ENCODE data around the gene IMPA2. TPM values are rescaled to one million over a fixed set of nuclear protein-coding genes. Genes with fewer than 3 reads are reported as not detected.
A peak's percentile ranks its signal among the peaks of the same experiment; 100 is the strongest.

IMPA2 gene
- total RNA-seq, 4 donors from 2014 or later = 50.1 to 290 (median 84.6) TPM

DNA sequence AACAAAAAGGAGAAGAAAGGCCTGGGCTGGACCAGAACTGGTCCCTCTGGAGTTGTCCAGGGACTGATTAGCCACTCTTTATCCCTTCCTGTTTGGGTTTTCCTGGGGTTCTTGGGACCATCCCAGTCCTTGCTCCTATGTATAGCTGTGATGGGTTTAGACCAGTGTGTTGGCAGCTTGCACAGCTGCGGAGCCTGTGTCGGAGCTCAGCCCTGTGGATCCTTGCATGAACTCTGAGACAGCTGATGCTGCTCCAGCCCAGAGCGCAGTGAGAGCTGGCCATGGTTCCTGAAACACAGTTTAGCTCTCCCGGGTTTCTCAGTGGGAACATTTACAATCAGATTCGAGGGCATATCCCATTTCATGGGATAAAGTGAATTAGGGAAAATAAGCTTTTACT, 16.9 kb downstream of the IMPA2 start:
- peaks cover 22 to 77% (median 43%) of the 10 kb centered on the region in 4 donors for H3K4me1 ChIP-seq

DNA sequence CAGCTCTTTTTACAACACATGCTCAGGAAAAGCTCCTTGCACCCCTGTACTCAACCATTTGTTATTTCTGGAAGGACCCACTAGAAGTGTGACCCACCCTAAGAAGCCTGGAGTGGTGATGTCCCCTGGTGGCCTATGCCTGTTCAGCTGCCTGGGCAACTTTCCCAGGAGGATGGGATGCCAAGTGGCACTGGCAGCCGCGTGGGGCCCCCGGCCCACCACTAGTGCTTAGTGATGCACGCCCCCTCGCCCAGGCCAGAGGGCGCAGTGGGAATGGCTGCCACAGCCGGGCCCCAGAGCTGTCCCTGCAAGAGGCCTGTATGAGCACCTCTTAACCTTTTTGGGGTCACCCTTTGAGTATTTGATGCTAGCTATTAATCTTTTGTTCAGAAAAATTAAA, 18.1 kb downstream of the IMPA2 start:
- Histone ChIP-seq H3K4me3 (no peak overlapping the region), H3K4me1 (peaks cover 22 to 79% (median 41%) of the 10 kb centered on the region in 4 donors), H3K27me3 (no peaks in the 10 kb centered on the region), H3K27ac (peak overlapping the region; percentile 55 to 94 (median 88)), H3K9me3 (no peaks in the 10 kb centered on the region), H3K36me3 (no peaks in the 10 kb centered on the region)
- DNase-seq = no peak
- WGBS, 2 donors (ENCODE audit: low coverage in 1 of 2) = 80% methylated on average over 7 of the region's 7 CpGs; no CpG with 5 or more reads in 1 of the 2 donors
- intact Hi-C loops (cut with DNase I; ENCODE audit: low total_unique reads) = no loop called here
- in situ Hi-C loops (cut with MboI; ENCODE audit: low pct_ligation_motif_present in 1 of 4, low pct_unique_long_range_greater_than_20kb in 1 of 4, low sequenced_read_pairs in 3 of 4) = loop anchor here in 2 of 4 donors (10.0 kb wide), 1 partner anchor 55 kb away; no protein-coding TSS in a partner anchor
- TF ChIP-seq POLR2AphosphoS5 (IDR thresholded peaks at IDR 0.05) (no peak), POLR2A (IDR thresholded peaks at IDR 0.05) (no peak), EP300 (IDR thresholded peaks at IDR 0.05; ENCODE audit: low read depth) (no peak), CTCF (IDR thresholded peaks at IDR 0.05) (no peak)

More for the DNA sequence above, 16.9 kb downstream of the IMPA2 start:
- Histone ChIP-seq H3K36me3 (no peaks in the 10 kb centered on the region), H3K4me3 (no peak overlapping the region), H3K27ac (peak overlapping the region in 3 of 4 donors; percentile 39 to 91 (median 78)), H3K27me3 (no peaks in the 10 kb centered on the region), H3K9me3 (no peaks in the 10 kb centered on the region)
- TF ChIP-seq EP300 (IDR thresholded peaks at IDR 0.05; ENCODE audit: low read depth) (no peak), POLR2AphosphoS5 (IDR thresholded peaks at IDR 0.05) (no peak), POLR2A (IDR thresholded peaks at IDR 0.05) (no peak), CTCF (IDR thresholded peaks at IDR 0.05) (no peak)
- 20 to 75% methylated on average over 1 to 5 of the region's 5 CpGs for WGBS, 2 donors (ENCODE audit: low coverage in 1 of 2)
- intact Hi-C loops (cut with DNase I; ENCODE audit: low total_unique reads) = no loop called here
- in situ Hi-C loops (cut with MboI; ENCODE audit: low pct_ligation_motif_present in 1 of 4, low pct_unique_long_range_greater_than_20kb in 1 of 4, low sequenced_read_pairs in 3 of 4) = loop anchor here in 2 of 4 donors (10.0 kb wide), 1 partner anchor 53 kb away; no protein-coding TSS in a partner anchor
- DNase-seq = no peak

- no peak for DNase-seq
- H3K9me3 ChIP-seq = no peaks in the 10 kb centered on the region
- peaks cover 15 to 79% (median 38%) of the 10 kb centered on the region in 4 donors for H3K4me1 ChIP-seq
- 36 to 58% methylated on average over 3 to 5 of the region's 5 CpGs for WGBS, 2 donors (ENCODE audit: low coverage in 1 of 2)
- TF ChIP-seq CTCF (IDR thresholded peaks at IDR 0.05) = no peak
- TF ChIP-seq POLR2AphosphoS5 (IDR thresholded peaks at IDR 0.05) = no peak
- TF ChIP-seq POLR2A (IDR thresholded peaks at IDR 0.05) = no peak
- no peak for TF ChIP-seq EP300 (IDR thresholded peaks at IDR 0.05; ENCODE audit: low read depth)
- H3K4me3 ChIP-seq = no peak overlapping the region
- H3K27ac ChIP-seq = peak overlapping the region; percentile 55 to 94 (median 88)
- no peaks in the 10 kb centered on the region for H3K27me3 ChIP-seq
- no peaks in the 10 kb centered on the region for H3K36me3 ChIP-seq
- in situ Hi-C loops (cut with MboI; ENCODE audit: low pct_ligation_motif_present in 1 of 4, low pct_unique_long_range_greater_than_20kb in 1 of 4, low sequenced_read_pairs in 3 of 4) (no loop called here), intact Hi-C loops (cut with DNase I; ENCODE audit: low total_unique reads) (no loop called here)
Measured at GRCh38 chr18:12000072-12000659, 18.9 kb downstream of the IMPA2 start.

DNA sequence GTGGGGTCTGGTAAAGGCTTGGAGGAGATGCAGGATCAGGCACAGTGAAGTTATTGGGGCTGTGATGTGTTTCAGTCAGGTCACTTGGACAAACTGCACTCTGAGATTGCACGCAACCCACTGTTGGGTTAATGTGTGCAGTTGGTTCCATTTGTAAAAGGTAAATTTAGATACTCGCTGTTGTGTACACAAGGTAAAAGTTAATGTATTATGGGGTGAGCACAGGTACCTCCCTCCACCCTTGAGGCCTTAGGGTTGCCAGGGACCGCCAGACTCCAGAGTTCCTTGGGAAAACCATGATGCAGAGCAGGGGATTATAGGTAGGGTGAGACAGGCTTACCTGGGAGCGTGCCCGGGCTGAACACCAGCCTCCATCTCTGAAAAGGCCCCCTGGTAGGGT, 20.1 kb downstream of the IMPA2 start:
- no peaks in the 10 kb centered on the region for H3K9me3 ChIP-seq
- in situ Hi-C loops (cut with MboI; ENCODE audit: low pct_ligation_motif_present in 1 of 4, low pct_unique_long_range_greater_than_20kb in 1 of 4, low sequenced_read_pairs in 3 of 4) = no loop called here
- WGBS, 2 donors (ENCODE audit: low coverage in 1 of 2) = 65% methylated on average over 5 of the region's 5 CpGs; no CpG with 5 or more reads in 1 of the 2 donors
- DNase-seq = no peak
- no peaks in the 10 kb centered on the region for H3K27me3 ChIP-seq
- intact Hi-C loops (cut with DNase I; ENCODE audit: low total_unique reads) = no loop called here
- no peaks in the 10 kb centered on the region for H3K36me3 ChIP-seq
- peak overlapping the region; percentile 55 to 94 (median 88) for H3K27ac ChIP-seq
- peaks cover 10 to 80% (median 32%) of the 10 kb centered on the region in 4 donors for H3K4me1 ChIP-seq
- no peak for TF ChIP-seq EP300 (IDR thresholded peaks at IDR 0.05; ENCODE audit: low read depth)
- peak; percentile 23 for TF ChIP-seq POLR2A (IDR thresholded peaks at IDR 0.05)
- H3K4me3 ChIP-seq = no peak overlapping the region
